ENCODE results near the gene CDPF1. TPM values are rescaled to one million over a fixed set of nuclear protein-coding genes. Genes with fewer than 3 reads are reported as not detected.

The CDPF1 gene
- total RNA-seq, 2 experiments from 2014 or later: 6.8 to 8.2 TPM

DNA sequence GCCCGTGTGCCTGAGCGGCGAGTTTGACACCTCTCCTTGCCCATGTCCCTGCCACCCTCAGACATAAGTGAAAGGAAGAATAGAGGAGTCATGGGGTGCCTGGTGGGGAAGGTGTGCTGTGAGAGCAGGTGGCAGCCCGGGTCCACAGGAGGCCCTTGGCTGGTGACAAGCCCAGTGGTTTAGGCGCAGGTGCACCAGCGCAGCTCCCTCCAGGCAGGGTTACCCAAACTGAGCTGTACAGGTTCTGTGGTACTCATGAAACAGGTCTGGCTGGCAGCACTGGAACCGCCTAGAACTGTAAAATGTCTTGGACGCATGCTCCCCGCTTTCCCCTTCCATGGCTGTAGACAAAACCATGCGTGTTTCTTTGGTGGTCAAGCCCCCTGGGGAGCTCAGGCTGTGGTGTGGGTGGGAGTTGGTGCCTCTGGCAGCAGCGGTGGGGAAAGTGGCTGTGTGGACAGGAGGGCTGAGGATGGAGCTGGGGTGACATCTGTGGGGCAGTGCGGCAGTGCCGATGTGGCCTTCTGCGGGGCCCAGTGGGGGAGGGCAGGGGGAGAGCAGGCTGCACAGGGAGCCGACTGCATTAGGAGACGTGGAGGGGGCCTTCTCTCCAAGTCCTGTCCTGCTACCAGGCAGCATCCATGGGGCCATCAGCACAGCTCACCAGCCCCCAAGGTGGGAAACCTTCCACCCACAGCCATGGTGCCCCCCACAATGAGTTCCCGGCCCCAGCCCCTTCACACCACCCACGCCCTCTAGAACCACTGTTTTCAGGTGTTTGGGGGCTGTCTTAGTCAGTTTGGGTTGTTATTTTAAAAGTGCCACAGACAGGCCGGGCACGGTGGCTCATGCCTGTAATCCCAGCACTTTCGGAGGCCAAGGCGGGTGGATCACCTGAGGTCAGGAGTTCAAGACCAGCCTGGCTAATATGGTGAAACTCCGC is 41.0 kb upstream of the CDPF1 start:
- Mint-ChIP-seq H3K27ac (no peak overlapping the region), H3K4me1 (ENCODE audit: low read depth) (peaks cover 19% of the 10 kb centered on the region), H3K36me3 (peaks cover 6% of the 10 kb centered on the region), H3K27me3 (no peaks in the 10 kb centered on the region), H3K9me3 (no peaks in the 10 kb centered on the region), H3K4me3 (no peak overlapping the region)
- no peak for DNase-seq
- ChIA-PET POLR2A (no interaction called here), CTCF (no interaction called here)
- intact Hi-C loops (cut with micrococcal nuclease): loop anchor here (10.0 kb wide), 1 partner anchor 256 kb away; no protein-coding TSS in a partner anchor

DNA sequence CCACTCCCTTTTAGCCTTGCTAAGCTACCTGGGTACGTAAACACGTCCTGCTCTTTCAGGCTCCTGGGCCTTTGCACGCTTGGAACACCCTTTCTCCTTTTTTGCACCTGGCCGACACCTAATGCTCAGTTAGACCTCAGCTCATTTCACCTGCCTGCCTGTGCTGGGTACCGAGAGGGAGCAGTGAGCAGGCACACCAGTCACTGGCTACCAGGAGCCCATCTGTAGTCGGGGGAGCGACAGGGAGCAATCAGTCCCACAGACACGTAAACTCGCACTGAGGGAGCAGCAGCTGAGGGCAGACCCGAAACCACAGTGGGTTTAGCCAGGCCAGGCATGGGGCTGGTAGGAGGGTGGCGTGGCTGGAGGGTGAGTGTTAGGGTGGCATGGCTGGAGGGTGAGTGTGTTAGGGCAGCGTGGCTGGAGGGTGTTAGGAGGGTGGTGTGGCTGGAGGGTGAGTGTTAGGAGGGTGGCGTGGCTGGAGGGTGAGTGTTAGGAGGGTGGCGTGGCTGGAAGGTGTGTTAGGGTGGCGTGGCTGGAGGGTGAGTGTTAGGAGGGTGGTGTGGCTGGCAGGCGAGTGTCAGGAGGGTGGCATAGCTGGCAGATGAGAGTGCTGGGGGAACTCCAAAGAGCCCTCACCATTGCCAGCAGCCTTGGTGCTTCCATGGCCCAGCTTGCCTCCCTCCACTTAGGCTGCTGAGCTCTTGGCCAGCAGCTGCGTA is 40.2 kb upstream of the CDPF1 start:
- intact Hi-C loops (cut with micrococcal nuclease): loop anchor here (10.0 kb wide), 1 partner anchor 255 kb away; no protein-coding TSS in a partner anchor
- Mint-ChIP-seq H3K36me3 (peaks cover 6% of the 10 kb centered on the region), H3K4me3 (no peak overlapping the region), H3K9me3 (no peaks in the 10 kb centered on the region), H3K27ac (no peak overlapping the region), H3K4me1 (ENCODE audit: low read depth) (peaks cover 11% of the 10 kb centered on the region), H3K27me3 (no peaks in the 10 kb centered on the region)
- DNase-seq: no peak
- ChIA-PET CTCF (no interaction called here), POLR2A (no interaction called here)

DNA sequence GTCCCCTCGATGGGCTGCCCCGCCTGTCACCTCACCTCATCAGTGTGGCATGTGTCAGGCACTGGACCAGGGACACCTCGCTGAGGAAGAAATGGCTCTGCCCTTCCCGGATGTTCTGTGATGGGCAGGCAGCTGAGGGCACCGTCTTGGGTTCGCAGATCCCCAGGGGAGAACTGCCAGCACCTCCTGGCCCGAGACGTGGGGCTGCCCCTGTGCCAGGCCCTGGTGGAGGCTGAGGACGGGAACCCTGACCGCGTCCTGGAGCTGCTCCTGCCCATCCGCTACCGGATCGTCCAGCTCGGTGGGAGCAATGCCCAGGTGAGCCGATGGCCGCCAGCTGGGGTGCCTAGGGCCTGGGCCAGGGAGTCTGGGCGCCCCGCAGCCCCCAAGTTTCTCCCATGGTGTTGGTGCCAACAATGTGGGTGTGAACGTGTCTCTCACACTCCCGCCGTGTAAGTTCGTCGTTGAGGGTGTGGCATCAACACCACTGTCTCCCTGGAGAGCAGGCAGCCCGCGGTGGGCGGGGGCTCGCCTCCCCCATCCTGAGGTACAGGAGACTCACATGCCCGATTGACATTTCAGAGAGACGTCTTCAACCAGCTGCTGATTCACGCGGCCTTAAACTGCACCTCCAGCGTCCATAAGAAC is 39.3 kb upstream of the CDPF1 start:
- intact Hi-C loops (cut with micrococcal nuclease): no loop called here
- H3K27ac Mint-ChIP-seq: no peak overlapping the region
- CTCF ChIA-PET: no interaction called here
- no peaks in the 10 kb centered on the region for H3K9me3 Mint-ChIP-seq
- DNase-seq: no peak
- H3K36me3 Mint-ChIP-seq: peaks cover 6% of the 10 kb centered on the region
- H3K27me3 Mint-ChIP-seq: no peaks in the 10 kb centered on the region
- POLR2A ChIA-PET: no interaction called here
- no peak overlapping the region for H3K4me3 Mint-ChIP-seq
- peaks cover 8% of the 10 kb centered on the region for H3K4me1 Mint-ChIP-seq (ENCODE audit: low read depth)

DNA sequence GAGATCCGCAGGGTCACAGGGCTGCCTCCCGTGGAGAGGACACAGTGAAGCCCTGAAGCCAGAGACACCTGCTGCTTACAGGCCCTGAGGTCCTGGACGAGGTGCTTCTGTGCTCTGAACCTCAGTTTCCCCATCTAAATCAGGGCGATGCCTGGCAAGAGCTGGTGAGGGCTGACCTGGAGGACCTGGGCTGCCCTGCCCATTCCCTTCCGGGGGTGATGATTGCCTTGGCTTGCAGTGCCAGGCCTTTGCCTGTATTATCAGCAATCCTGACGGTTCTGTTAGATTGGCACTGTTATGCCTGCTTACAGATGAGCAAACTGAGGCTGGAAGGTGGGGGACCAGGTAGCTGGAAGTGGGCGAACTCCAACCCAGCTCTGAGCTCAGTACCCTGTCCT is 38.8 kb upstream of the CDPF1 start:
- POLR2A ChIA-PET: interaction anchor here (0.7 kb wide), 1 partner anchor 38 kb away, joined by 3 read pairs; the partner anchor contains the start of gene CDPF1
- CTCF ChIA-PET: no interaction called here
- H3K36me3 Mint-ChIP-seq: peaks cover 6% of the 10 kb centered on the region
- no peak for DNase-seq
- H3K27ac Mint-ChIP-seq: no peak overlapping the region
- no peaks in the 10 kb centered on the region for H3K9me3 Mint-ChIP-seq
- no peak overlapping the region for H3K4me3 Mint-ChIP-seq
- intact Hi-C loops (cut with micrococcal nuclease): no loop called here
- H3K27me3 Mint-ChIP-seq: no peaks in the 10 kb centered on the region
- peaks cover 8% of the 10 kb centered on the region for H3K4me1 Mint-ChIP-seq (ENCODE audit: low read depth)

DNA sequence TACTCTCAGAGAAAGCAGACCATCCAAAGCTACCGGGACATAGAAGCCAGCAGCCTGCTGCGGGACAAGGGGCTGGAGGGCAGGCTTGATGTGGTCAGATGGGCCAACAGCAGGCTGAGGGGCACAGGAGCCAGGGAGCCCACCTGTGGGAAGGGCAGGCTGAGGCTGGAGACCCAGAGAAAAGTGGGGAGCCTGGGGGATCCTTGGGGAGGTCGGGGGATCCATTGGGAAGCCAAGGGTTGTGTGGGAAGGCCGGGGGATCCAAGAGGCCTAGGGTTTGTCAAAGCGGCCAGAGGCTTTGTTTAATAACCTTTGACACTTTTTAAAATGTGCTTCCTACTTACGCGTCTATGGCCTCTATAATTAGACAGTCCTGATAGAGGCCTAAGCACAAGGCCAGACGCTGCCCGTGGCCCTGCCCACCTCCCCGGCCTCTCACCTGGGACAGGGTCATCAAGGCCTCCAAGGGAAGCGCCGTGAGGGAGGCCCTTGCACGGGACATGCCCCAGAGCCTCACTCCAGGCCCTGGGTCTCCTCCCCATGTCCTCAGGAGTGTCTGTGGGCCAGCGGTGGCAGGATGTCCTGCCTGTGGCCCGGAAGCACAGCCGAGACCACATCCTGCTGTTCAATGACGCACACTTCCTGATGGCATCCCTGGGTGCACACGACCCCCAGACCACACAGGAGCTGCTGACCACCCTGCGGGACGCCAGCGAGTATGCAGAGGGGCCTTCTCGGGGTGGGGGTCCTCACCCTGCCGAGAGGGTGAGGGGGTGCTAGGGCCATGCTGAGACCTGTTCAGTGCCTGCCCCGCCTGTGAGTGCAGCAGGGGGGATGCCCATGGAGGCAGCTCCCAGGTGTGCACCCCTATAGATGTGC is 38.0 kb upstream of the CDPF1 start:
- Mint-ChIP-seq H3K27ac (peak overlapping the region; percentile 54), H3K4me1 (ENCODE audit: low read depth) (peaks cover 8% of the 10 kb centered on the region), H3K4me3 (peak overlapping the region; percentile 65), H3K36me3 (peaks cover 6% of the 10 kb centered on the region), H3K27me3 (no peaks in the 10 kb centered on the region), H3K9me3 (no peaks in the 10 kb centered on the region)
- POLR2A ChIA-PET: interaction anchor here (0.7 kb wide), 1 partner anchor 38 kb away, joined by 3 read pairs; the partner anchor contains the start of gene CDPF1
- intact Hi-C loops (cut with micrococcal nuclease): no loop called here
- CTCF ChIA-PET: no interaction called here
- peak; percentile 61 for DNase-seq

DNA sequence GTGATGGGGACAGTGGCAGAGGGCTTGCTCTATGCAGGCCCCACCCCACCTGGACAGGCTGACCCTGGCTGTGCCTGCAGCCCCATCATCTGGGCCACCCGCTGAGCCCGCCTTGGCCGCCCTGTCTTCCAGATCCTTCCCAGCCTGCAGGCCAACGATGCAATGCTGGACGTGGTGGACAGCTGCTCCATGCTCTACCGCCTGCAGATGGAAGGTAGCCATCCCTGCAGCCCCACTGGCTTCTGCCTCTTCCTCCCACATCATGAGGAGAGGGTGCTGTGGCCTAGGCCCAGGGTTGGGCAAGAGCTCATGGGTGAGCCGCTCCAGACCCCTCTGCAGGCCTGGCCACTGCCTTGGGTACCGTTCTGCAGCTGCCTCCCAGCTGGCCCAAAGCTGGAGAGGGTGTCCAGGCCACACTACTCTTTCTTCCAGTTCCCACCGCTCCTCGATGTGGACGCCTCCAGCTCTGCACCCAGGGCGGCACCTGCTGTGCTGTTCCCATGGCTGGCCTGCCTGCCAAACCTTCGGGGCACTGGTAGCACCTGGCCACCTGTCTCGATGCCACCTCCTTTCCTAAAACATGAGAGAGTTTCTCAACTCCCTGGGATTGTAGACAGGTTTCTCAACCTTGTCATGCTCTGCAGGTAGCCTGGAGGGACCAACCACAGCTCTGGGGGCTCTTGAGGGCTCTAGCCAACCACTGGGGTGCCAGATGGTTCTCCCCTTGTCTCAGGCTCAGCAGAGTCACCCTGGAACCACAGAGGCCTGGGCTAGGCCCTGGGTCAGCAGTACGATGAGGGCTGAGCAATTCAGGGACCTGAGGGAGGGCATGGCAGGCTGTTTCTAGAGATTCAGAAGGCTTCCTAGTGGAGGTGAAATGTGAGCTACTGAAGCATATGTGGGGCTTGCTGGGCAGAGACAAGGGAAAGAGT is 37.1 kb upstream of the CDPF1 start:
- no peaks in the 10 kb centered on the region for H3K27me3 Mint-ChIP-seq
- intact Hi-C loops (cut with micrococcal nuclease): no loop called here
- peaks cover 8% of the 10 kb centered on the region for H3K4me1 Mint-ChIP-seq (ENCODE audit: low read depth)
- no peak for DNase-seq
- POLR2A ChIA-PET: no interaction called here
- peak overlapping the region; percentile 54 for H3K27ac Mint-ChIP-seq
- no peaks in the 10 kb centered on the region for H3K9me3 Mint-ChIP-seq
- CTCF ChIA-PET: no interaction called here
- peak overlapping the region; percentile 65 for H3K4me3 Mint-ChIP-seq
- peaks cover 2% of the 10 kb centered on the region for H3K36me3 Mint-ChIP-seq

DNA sequence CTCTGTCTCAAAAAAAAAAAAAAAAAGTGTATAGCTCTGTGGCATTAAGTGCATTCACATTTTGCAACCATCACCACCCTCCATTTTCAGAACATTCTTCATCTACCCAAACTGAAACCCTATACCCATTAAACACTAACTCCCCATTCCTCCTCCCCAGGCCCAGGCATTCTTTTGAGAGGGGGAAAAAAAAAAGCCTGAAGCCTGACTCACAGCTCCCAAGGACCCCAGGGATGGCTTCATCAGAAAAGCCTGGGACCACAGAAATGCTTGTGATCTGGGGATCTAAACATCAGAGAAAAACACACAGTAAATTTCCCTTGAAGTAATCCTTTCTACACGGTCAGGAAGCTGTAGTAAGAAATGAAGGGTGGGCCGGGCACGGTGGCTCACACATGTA is 35.9 kb upstream of the CDPF1 start:
- Mint-ChIP-seq H3K36me3 (no peaks in the 10 kb centered on the region), H3K27ac (no peak overlapping the region), H3K9me3 (no peaks in the 10 kb centered on the region), H3K4me1 (ENCODE audit: low read depth) (peaks cover 8% of the 10 kb centered on the region), H3K4me3 (no peak overlapping the region), H3K27me3 (no peaks in the 10 kb centered on the region)
- DNase-seq: no peak
- ChIA-PET CTCF (no interaction called here), POLR2A (interaction anchor here (0.6 kb wide), 1 partner anchor 153 kb away, joined by 3 read pairs; no protein-coding TSS in a partner anchor)
- intact Hi-C loops (cut with micrococcal nuclease): no loop called here

DNA sequence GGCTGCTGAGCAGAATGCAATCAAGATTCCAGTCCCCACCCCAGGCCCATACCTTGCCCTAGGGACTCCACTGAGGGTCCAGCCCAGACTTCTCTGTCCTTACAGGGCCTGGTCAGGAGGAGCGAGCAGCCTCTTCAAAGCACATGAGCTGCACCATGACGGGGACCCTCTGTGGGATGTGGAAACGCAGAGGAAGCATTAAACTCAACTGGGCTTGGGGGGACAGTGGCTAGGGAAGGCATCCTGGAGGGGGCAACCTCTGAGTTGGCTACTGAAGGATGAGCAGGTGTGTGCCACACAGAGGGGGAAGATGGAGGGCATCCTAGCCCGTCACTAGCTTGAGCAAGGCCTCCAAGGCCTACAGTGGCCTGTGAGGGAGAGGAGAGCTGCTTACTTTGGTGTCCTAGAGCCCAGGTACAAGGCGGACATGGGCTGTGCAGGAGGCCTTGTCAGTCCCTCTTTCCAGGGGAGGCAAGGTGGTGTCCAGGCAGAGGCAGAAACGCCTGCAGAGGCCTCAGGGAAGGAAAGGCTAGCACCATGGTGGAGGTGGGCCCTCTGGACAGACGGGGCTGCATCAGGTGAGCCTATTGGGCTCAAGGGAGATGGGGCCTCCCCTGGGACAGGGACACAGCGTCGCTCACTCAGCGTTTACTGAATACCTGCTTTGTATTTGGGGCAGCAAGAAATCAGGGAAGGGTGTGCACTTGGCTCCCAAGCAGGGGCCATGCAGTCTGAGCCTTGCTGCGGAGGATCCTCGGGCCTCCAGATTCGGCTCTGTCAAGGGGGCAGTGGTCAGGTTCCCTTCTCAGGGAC is 32.0 kb upstream of the CDPF1 start:
- H3K27me3 Mint-ChIP-seq: no peaks in the 10 kb centered on the region

DNA sequence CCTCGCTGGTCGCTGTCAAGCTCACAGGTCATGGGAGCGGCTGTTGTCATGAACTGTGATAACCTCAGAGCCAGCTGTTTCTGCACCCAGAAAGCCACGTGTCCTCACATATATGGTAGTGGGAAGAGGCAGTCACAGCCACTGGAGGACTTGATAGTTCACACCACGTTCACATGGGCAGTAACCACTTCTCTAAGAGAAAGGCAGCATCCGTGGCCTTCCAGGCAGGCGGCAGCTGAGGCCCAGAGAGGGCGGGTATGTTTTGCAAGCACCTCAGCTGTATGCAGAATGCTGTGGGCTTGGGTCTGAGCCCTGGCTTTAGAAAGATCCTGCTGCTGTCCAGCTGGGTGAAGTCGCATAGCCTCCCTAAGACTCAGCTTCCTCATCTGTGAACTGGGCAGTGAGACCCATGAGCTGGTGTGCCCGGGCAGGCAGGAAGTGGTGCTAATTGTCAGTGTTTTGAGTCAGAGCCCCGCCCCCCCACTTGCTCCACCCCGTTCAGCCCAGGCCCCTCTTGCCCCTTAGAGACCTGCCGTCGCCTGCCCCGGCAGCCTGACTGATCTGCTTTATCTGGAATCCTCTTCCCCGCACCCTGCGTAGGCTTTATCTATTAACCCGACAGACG is 31.0 kb upstream of the CDPF1 start:
- no peak for DNase-seq
- no peak overlapping the region for H3K4me3 Mint-ChIP-seq
- intact Hi-C loops (cut with micrococcal nuclease): no loop called here
- no peaks in the 10 kb centered on the region for H3K4me1 Mint-ChIP-seq (ENCODE audit: low read depth)
- CTCF ChIA-PET: interaction anchor here (1.9 kb wide), 1 partner anchor 159 kb away, joined by 4 read pairs; no protein-coding TSS in a partner anchor
- no peak overlapping the region for H3K27ac Mint-ChIP-seq
- POLR2A ChIA-PET: interaction anchor here (1.0 kb wide), 1 partner anchor 11 kb away, joined by 3 read pairs; no protein-coding TSS in a partner anchor
- H3K27me3 Mint-ChIP-seq: no peaks in the 10 kb centered on the region
- no peaks in the 10 kb centered on the region for H3K9me3 Mint-ChIP-seq
- H3K36me3 Mint-ChIP-seq: peaks cover 4% of the 10 kb centered on the region

More for the DNA sequence above, 32.0 kb upstream of the CDPF1 start:
- no peak overlapping the region for H3K4me3 Mint-ChIP-seq
- no peaks in the 10 kb centered on the region for H3K4me1 Mint-ChIP-seq (ENCODE audit: low read depth)
- peaks cover 4% of the 10 kb centered on the region for H3K36me3 Mint-ChIP-seq
- intact Hi-C loops (cut with micrococcal nuclease): no loop called here
- no peak for DNase-seq
- CTCF ChIA-PET: interaction anchor here (1.9 kb wide), 1 partner anchor 160 kb away, joined by 4 read pairs; no protein-coding TSS in a partner anchor
- H3K27ac Mint-ChIP-seq: no peak overlapping the region
- POLR2A ChIA-PET: no interaction called here
- H3K9me3 Mint-ChIP-seq: no peaks in the 10 kb centered on the region
